ENCODE results near the gene NLRP6.
"Not testable (repeated sequence)": the region's sequence is repeated elsewhere in the genome, so short reads cannot be mapped to it uniquely, and the experiment has no call there.

NLRP6 gene

GRCh38 chr11:316031-316701 lies 38.0 kb downstream of the NLRP6 start:
- no peak for DNase-seq (ENCODE audit: low spot score)
- in situ Hi-C loops (cut with MboI; ENCODE audit: low sequenced_read_pairs, unreplicated experiment): no loop called here
- TF ChIP-seq CTCF (IDR thresholded peaks at IDR 0.05; ENCODE audit: borderline replicate concordance, control extremely low read depth, extremely low read depth, insufficient read depth, missing control alignments): no peak

GRCh38 chr11:316891-317301 lies 38.7 kb downstream of the NLRP6 start:
- DNase-seq (ENCODE audit: low spot score): no peak
- in situ Hi-C loops (cut with MboI; ENCODE audit: low sequenced_read_pairs, unreplicated experiment): no loop called here
- TF ChIP-seq CTCF (IDR thresholded peaks at IDR 0.05; ENCODE audit: borderline replicate concordance, control extremely low read depth, extremely low read depth, insufficient read depth, missing control alignments): no peak

- DNase-seq (ENCODE audit: low spot score); in situ Hi-C loops (cut with MboI; ENCODE audit: low sequenced_read_pairs, unreplicated experiment): not testable (repeated sequence)
Measured at GRCh38 chr11:317668-318404, 39.6 kb downstream of the NLRP6 start.

GRCh38 chr11:318405-319120 lies 40.4 kb downstream of the NLRP6 start:
- DNase-seq (ENCODE audit: low spot score): not testable (repeated sequence)

GRCh38 chr11:319121-319887 lies 41.1 kb downstream of the NLRP6 start:
- in situ Hi-C loops (cut with MboI; ENCODE audit: low sequenced_read_pairs, unreplicated experiment); DNase-seq (ENCODE audit: low spot score): not testable (repeated sequence)

More at GRCh38 chr11:318405-319120, 40.4 kb downstream of the NLRP6 start:
- in situ Hi-C loops (cut with MboI; ENCODE audit: low sequenced_read_pairs, unreplicated experiment): not testable (repeated sequence)

GRCh38 chr11:319888-320273 lies 41.7 kb downstream of the NLRP6 start:
- in situ Hi-C loops (cut with MboI; ENCODE audit: low sequenced_read_pairs, unreplicated experiment): not testable (repeated sequence)

GRCh38 chr11:324156-324555 lies 45.9 kb downstream of the NLRP6 start:
- in situ Hi-C loops (cut with MboI; ENCODE audit: low sequenced_read_pairs, unreplicated experiment): no loop called here
- no peak for TF ChIP-seq CTCF (IDR thresholded peaks at IDR 0.05; ENCODE audit: borderline replicate concordance, control extremely low read depth, extremely low read depth, insufficient read depth, missing control alignments)
- no peak for DNase-seq (ENCODE audit: low spot score)

More at GRCh38 chr11:319888-320273, 41.7 kb downstream of the NLRP6 start:
- not testable (repeated sequence) for DNase-seq (ENCODE audit: low spot score)

- DNase-seq (ENCODE audit: low spot score); in situ Hi-C loops (cut with MboI; ENCODE audit: low sequenced_read_pairs, unreplicated experiment): not testable (repeated sequence)
Measured at GRCh38 chr11:324593-325517, 46.6 kb downstream of the NLRP6 start.

All from GM13976 (cell line).